ENCODE measurements around the gene RAD51B.

GRCh38 chr14:68610251-68610793, 790.7 kb downstream of the RAD51B start:
- TF ChIP-seq, protein P1, sequence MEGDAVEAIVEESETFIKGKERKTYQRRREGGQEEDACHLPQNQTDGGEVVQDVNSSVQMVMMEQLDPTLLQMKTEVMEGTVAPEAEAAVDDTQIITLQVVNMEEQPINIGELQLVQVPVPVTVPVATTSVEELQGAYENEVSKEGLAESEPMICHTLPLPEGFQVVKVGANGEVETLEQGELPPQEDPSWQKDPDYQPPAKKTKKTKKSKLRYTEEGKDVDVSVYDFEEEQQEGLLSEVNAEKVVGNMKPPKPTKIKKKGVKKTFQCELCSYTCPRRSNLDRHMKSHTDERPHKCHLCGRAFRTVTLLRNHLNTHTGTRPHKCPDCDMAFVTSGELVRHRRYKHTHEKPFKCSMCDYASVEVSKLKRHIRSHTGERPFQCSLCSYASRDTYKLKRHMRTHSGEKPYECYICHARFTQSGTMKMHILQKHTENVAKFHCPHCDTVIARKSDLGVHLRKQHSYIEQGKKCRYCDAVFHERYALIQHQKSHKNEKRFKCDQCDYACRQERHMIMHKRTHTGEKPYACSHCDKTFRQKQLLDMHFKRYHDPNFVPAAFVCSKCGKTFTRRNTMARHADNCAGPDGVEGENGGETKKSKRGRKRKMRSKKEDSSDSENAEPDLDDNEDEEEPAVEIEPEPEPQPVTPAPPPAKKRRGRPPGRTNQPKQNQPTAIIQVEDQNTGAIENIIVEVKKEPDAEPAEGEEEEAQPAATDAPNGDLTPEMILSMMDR (IDR thresholded peaks at IDR 0.05), result no peak
- TF ChIP-seq POLR2A (IDR thresholded peaks at IDR 0.05) (no peak), EP300 (IDR thresholded peaks at IDR 0.05) (no peak)

Data from ovary (tissue), 3 donors.